GM19043 (cell line): ENCODE data around the gene WDR82.

Experiments used
- ATAC-seq: cut with Tn5 transposase; IDR thresholded peaks from one replicate; pipeline ENCODE4 v1.9.1; 2021; ENCODE audit warnings: low read depth; ENCODE audit not compliant: unreplicated experiment

Gene WDR82

DNA sequence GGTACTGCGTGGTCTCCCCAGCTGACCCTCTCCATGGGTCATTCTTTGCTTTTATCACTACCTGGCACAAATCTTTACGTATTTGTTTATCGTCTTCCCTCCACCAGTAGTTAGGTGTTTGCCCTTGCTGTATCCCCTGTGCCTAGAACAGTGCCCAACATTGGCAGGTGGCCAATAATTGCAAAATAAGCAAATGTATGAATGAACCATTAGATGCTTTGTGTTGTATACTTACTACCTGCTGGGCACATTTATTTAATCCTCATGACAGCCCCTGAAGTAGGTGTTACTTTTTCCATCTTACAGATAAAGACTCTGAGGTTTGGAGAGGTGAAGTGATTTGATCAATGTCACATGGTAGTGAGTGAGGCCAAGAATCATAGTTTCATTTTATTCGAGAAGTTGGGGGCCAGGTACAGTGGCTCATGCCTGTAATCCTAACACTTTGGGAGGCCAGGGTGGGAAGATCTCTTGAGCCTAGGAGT lies 37.5 kb downstream of the WDR82 start:
- no peak for ATAC-seq

DNA sequence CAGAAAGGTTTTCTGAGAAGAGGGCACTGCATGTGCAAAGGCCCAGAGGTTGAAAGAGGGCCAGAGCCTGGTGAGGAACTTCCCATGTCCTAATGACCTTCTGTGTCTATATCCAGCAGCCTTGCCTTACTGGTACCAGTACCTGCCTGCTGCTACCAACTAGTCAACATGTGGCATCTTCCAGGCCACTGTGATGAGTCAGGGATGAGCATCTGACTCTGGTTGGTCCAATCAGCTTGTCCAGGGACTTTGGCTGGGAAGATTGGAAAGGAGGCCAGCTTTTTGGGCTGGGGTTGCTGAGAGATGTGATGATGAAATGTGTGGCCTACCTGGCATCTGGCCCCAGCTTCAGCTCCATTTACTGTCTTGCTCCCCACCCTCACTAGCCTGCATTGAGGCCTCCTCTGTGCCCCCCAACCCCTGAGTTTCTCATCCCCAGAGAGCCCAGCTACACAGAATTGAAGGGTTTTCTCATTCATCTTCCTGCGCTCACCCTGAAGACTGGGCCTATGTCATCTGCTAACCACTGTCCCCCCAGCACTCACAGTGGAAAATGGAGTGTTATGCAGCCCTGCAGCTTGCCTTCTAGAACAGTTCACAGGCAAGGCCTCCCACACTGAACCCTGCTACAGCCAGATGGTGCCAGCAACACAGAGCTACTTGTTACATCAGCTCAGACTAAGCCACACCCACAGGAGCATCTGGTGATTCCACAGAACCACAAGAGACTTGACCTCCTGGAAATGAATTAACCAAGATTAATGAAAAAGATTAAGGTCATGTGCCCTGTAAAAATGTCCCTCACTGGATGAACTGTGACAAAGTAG lies 38.2 kb downstream of the WDR82 start:
- no peak for ATAC-seq

DNA sequence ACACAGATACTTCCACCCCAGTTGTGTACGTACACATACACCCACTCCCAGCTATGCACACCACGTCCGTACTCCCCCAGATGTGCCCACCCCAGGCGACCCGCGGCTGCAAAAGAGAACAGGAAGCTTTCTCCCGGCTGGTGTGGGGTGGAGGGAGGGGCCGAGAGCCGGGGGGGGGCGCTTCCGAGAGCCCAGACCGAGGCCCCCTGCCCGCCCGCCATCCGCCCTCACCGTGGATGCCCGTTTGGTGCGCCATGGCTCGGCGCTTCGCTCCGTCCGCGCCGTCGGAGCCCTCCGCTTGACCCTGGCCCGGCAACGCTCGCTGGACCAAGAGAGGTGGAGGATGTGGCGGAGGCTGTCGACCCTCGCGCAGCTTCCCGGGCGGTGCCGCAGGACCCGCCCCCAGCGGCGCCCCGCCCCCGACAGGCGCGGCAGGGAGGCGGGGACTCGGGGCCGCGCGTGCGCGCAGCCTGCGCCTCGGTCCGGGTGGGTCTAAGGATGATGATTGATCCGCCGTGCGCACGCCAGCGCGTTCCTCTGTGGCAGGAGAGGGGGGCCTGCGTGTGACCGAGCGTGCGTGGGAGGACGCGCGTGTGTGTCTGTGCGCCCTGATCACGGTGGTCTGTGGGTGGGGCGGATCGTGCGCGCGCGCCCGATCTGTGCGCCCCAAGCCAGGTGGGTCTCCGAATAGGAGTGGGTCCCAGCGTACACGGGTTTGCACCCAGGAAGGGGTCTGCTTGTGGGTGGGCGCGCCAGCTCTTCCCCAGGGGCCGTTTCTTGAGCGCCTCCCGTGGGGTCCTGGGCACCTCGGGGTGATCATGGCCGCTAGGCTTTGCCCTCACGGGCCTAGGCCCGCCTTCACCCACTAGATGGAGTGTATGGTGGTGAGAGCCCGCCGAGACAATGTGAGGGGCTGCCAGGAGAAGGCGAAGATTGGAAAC lies 39.4 kb downstream of the WDR82 start, which contains the start of gene TWF2:
TWF2 (minus strand) TSS at position 398 of the 941 bp plus-strand sequence; CDS start at position 256, 142 bp downstream.
- ATAC-seq: peak; percentile 75

DNA sequence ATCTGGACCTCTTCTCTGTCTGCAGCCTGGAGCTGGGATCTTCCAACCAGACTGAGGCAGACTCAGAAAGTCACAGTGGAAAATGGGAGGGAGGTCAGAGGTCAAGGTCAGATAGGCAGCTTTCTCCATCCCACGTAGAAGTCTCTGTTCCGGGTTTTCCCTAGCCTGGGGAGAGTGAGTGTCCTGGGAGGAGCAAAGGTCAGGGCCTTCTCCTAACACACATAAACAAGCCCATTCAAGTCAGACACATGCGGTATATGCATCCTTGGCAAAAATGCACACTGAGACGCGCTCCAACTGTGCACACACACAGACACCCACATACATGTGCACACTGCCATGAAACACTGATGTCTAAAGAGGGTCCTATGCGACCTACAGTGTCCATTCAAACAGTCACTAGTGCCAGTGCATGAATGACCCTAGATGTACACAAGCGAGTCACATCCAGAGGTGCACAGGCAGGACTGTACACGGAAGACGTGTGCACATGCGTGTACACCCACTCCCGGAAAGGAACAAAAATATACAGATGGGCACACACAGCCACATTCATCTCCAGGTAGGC lies 40.2 kb downstream of the WDR82 start:
- ATAC-seq: peak; percentile 8

DNA sequence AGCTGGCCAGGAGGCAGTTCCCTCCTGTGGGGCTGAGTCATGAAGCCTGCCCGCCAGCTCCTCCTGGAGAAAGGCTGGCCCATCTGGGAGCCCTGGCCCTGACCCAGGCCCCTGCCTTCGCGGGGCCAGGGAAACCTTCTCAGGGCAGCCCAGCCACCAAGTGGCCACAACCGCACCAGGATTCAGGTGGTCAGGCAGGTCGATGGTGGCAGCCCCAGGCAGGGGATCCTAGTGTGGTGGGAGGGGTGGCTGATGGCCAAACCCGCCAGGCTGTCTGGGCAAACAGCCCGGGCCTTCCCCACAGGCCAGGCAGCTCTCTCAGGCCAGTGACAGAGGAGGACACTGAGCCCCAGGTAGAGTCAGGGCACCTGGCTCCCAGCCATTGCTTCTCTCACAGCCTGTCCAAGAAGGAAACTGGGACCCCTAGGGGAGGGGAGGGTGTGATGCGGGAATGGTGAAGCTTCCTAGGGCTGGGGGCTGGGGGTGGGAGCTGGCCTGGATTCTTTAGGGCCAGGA lies 40.7 kb downstream of the WDR82 start:
- ATAC-seq: no peak

DNA sequence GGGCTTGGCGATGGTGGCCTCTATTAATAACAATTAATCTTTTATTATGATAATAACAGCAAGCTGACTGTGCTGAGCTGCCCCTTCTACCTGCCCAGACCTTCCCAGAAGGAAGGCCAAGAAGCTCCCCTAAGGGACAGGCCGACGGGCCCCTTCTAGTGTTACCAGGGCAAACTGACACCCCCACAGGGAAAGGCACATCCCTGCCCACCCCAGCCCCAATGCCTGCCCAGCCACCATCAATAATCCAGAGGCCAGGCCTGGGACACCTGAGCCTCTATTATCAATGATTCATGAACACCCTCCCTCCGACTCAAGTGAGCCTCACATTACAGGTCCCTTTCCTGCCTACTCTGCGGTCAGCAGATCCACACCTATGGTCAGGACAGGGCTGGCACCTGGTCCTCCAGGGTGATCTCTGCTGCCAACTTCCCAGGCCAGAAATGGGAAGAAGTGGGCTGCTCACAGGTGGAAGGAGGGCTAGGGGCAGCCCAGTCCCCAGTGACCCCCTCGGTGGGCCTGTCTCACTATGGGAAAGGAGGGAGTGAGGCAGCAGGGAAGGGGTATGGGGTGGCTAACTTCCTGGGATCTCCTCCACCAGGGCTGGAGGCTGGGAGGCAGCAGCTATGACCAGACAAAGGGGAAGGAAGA lies 41.3 kb downstream of the WDR82 start:
- ATAC-seq: no peak

DNA sequence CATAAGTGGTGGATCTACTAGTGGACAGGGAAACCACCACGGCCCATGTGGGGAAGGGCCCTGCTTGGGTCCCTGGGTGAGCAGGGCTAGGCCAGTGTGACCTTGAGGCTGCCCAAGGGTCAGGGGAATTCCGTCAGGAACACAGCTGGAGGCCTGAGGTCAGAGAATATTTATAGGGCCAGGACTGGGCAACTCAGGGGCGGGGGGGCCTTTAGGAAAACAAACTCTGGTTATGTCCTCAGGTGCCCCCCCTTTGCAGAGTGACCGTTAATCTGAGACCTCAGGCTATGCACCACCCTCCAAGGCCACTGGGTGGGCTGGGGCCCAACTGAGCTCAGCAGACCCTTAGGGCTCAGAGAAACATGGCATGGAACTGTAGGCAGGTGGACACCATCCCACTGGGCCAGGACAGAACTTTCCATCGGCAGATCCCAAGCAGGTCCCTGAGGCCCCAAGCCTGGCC lies 42.0 kb downstream of the WDR82 start:
- ATAC-seq: no peak

DNA sequence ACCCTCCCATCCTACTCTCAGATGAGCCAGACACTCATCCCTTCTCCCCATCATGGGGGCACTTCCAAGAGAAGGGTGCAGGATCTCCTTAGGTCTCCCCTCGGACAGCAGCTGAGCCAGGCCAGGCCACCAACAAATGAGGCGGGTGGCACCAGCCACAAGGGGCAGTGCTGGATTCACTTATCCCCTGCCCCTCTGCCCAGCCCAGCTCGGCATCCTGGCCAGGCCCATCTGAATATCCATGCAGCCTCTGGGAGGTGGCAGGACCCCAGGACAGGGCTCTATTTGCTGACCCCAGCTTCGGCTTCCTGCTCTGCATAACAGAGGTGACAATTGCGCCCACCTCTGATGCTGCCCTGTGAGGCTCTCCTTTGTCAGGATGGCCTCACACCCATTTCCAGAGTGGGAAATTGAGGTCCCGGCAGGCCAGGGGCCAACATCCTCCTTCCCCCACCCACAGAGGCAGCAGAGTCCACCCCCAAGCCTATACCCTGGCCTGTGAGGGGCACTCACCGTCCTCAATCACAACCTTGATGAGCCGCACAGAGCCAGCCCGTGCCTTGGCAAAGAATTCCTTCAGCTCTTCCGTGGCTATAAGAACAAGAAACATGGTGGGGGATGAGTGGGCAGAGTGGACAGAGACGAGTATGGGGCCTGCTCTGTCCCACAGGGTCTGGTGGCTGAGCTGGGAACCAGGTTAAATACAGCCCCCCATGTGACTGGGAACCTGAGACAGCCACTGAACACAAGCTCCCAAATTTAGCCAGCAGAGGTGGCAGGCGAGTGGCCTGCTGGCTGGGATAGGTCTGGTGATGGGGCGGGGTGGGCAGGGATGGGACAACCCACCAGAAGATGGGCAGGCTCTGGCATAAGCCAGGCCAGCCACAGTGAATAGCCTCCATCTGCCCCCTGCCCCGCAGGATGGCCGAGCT lies 43.7 kb downstream of the WDR82 start:
- no peak for ATAC-seq

DNA sequence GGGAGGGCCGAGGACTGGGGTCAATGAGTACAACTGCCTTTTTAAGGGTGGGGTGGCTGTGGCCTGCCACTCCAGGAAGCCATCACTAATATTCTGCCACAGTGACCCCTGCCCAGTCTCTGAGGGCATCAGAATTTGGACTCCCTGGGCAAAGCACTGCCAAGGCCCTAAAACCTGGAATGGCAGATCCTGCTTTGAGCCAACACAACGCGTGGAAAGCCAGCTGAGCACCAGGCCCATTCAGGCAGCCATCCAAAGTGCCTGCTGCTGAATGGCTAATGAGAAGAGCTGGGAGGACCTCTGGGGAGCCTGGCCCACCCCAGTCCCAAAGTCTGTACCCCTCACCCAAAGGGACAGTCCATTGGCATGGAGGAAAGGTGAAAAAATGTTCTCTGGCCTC lies 44.5 kb downstream of the WDR82 start:
- no peak for ATAC-seq

DNA sequence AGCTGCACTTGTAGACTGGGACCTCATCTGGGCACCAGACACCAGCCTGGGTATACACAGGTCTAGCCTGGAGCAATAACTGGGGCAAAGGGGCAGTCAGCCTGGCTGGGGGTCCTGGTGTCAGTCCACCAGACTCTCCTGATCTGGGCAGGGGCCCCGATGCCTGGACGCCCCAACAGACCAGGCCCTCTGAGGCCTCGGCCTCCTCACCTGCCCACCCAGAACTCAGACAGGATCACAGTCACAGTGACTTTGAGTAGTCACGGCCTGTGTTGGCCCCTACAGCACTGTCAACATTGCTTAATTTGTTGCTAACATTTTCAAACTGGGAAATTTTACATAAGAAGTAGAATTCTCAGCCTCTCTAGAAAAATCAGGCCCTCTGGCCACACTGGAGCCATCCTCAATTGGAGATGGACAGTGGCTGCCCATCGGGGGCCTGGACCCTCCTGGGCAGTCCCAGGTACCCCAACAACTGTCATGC lies 45.3 kb downstream of the WDR82 start:
- no peak for ATAC-seq

DNA sequence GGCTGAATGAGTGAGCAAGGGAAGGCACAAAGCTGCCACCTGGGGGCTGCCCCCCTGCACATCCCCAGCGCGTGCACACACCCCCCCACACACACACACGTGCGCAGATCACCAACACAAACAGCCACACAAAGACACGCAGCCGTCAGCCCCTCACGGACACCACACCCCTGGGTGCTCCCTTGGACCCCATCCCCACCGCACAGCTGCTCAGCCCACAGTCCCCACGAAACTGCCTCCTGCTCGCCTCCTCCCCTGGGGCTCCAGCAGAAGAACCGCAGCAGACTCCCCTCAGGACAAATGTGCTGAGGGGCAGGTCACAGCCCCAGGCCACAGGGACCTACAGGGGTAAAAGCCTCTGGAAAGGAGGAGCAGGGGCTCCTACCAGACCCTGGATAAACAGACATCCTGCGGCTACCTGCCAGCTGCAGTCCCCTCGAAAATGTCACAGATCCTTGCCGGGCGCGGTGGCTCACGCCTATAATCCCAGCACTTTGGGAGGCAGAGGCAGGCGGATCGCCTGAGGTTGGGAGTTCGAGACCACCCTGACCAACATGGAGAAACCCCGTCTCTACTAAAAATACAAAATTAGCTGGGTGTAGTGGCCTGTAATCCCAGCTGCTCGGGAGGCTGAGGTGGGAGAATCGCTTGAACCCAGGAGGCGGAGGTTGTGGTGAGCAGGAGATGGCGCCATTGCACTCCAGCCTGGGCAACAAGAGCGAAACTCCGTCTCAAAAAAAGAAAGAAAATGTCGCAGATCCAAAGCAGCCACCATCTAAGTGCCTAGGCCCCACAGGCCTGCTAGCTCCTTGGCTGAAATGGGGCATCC lies 46.0 kb downstream of the WDR82 start:
- ATAC-seq: no peak

DNA sequence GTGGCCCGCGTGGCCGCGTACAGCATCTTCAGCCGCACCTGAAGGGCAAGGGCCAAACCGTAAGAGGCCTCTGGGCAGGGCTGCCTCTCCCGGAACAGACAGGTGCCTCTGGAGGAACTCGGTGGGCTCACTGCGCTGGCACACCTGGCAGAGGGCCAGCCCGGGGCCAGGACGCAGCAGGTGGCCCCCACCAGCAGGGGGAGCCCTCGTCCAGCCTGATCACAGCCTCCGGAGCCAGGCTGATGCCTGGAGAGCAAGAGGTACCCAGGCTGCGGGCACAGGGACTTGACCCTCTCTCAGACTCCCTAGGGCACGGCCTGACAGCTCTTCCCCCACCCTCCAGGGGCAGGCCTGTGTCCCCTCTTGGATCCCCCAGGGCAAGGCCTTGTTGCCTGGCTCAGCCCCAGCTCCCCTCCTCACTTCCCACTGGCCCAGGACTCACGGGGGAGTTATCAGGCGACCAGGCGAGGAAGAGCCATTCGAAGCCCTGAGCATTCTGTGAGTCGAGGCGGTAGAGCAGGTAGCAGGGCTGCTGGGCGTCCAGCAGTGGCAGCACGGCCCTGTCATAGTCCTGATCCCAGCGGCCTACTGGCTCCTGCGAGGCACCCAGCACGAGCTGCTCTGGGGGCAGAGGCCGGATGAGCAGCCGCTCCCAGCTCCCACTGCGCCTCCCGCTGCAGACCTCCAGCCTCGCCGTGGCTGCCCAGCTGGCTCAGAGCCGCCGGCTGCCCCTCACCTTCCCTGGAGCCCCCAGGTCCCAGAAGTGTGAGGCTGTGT lies 46.8 kb downstream of the WDR82 start:
- ATAC-seq: no peak

DNA sequence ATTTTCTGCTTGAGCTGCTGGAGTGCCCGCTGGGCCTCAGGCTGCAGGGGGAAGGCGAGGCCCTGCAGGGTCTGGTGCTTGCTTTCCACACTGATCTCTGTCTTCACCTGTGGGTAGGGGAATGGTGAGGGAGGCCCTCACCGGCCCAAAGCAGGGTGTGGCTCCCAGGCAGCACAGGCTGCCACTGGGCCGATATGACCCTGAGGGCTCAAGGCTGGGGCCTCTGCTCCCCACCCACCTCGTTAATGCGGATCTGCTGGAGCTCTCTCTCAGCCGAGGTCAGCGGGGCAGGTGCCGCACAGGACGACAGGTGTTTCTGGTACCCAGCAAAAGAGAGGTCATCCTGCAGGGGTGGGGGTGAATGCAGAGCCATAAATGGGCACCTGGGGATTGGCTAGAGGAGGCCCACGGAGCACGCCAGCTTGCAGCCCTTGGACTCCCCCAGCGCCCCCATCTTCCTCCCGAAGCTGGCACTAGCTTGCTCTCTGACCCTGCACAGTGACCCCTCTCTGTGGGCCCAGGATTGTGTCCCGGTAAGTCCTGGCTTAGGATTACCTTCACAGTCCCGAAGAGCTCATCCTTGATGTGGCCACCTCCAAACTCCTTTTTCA lies 47.5 kb downstream of the WDR82 start:
- ATAC-seq: no peak

DNA sequence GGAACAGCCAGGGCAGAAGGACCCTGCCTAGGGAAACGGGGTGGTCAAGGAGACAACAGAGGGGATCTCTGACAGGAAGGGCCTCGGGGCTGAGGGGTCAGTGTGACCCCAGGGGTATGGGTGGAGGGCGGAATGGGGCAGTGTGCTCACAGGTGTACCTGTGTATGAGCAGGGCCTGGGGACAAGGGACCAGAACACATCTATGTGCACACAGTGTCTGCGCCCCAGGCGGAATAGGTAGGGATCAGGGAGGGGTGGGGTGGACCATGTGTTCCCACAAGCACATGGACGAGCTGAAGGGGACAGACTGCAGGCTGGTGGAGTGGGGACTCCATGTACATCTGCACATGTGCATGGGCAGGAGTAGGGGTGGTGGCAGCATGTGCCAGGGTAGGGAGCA lies 48.0 kb downstream of the WDR82 start:
- no peak for ATAC-seq

DNA sequence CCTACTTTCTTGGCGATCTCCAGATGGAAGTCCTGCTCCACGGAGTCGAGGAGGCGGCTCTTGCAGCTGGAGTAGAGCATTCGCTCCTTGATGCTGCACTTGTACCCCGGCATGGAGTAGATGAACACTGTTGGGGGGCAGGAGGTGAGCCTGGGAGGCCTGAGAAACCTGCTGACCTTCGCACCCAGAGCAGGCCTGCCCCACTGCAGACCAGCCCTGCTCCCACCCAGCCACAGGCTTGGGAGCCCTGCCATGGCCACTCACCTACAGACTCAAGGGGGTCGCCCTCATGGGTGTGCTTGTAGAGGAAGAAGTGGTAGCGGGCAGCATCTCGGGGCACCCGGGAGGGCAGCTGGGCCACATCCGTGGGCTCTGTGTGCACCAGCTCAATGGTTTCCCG lies 48.8 kb downstream of the WDR82 start:
- no peak for ATAC-seq

DNA sequence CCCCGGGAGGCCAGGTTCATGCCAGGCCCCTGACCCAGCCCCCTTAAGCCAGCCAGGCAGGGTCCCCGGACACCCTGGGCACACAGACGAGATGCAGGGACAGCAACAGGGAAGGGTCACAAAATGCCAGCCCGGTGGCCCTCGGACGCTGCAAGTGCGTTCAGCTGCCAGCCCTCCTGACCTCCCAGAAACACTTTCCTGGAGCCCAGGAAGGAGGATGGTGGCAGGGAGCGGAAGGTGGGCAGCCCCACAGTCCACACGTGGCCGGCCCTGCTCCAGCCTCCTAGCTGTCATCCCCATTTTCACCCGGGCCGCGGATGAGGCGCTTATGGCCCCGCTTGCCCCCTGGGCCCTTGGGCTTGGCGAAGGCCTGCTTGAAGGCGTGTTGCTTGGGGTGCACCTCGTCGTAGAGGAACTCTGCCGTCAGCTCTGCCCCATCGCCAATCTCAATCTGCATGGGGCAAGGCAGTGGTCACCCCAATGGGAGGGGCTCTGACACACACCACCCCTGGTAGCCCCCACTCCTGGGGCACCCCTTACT lies 49.6 kb downstream of the WDR82 start:
- no peak for ATAC-seq

DNA sequence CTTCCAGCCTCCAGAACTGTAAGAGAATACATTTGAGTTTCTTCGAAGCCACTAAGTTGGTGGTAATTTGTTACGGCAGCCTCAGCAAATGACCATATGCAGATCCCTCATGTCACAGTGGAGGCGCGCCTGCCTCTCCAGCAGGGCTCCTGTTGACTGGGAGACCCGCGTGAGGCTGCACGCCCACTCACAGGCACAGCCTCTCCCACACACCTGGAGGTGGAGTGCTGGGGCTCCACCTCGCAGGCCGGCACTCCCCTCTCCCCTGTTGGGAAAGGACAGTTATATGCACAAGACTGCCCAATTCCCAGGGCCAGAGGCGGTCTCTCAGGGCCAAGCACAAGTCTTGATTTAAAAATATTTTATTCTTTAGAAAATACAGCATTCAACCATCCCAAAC lies 50.2 kb downstream of the WDR82 start:
- ATAC-seq: no peak
